ENCODE measurements around the gene AHSG. TPM values are rescaled to one million over a fixed set of nuclear protein-coding genes. Genes with fewer than 3 reads are reported as not detected.

Gene AHSG
- total and polyA plus RNA-seq, 2 experiments from 2014 or later = 0.10 to 0.18 TPM

DNA sequence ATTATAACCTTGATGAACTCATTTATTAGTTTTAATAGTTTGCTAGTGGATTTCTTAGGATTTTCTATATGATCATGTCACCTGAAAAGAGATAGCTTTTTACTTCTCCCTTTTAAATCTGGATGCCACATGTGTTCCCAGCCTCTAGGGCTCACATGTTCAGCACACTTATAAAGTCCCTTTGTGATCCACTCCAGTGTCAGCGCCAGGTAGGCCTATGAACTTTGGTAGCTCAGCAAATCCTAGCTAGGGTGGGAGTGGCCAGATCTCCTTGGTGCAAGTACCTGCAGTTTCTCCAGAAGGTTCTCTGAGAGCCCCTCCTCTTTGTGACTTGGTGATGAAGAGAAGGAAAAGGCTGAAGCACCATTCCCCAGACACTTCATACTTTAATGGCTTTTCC, 36.0 kb downstream of the AHSG start (continued):
- TF ChIP-seq ETS1 (IDR thresholded peaks at IDR 0.05) = no peak

DNA sequence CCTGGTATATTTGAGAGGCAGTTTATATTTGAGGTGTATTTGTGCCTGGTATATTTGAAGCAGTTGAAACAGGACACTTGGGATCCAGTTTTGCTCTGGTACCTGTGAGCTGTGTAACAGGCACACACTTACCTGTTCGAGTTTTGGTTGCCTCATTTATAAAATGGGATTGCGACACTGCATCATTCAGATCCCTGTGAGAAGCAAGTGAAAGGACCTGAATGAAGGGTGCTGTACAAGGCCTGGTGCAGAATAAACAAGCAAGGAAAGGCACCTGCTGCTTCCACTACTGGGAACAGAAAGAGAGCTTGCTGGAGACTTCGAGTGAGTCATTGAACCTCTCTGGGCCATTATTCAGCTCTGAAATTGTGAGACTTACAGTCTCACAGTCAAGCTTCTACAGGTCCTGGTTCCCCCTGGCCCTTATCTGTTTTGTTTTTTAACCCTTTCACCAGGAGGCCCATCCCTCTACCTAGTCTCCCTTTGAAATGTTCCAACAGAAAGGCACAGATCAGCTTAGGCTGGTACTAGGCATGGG, 38.9 kb downstream of the AHSG start:
- no peak overlapping the region for H3K4me2 ChIP-seq
- no peak for TF ChIP-seq CREB1 (CRISPR knock-in tag; IDR thresholded peaks at IDR 0.05; ENCODE audit: low read depth)
- no peak for TF ChIP-seq ETS1 (IDR thresholded peaks at IDR 0.05)
- no peak for TF ChIP-seq EZH2 (IDR thresholded peaks at IDR 0.05; ENCODE audit: low read depth, unreplicated experiment)
- TF ChIP-seq EZH2phosphoT487 (IDR thresholded peaks at IDR 0.05; ENCODE audit: unreplicated experiment) = no peak
- no peak for TF ChIP-seq JUNB (IDR thresholded peaks at IDR 0.05; ENCODE audit: unreplicated experiment)
- no peak for TF ChIP-seq ZNF114 (CRISPR knock-in tag; IDR thresholded peaks at IDR 0.05)
- TF ChIP-seq, protein P1, sequence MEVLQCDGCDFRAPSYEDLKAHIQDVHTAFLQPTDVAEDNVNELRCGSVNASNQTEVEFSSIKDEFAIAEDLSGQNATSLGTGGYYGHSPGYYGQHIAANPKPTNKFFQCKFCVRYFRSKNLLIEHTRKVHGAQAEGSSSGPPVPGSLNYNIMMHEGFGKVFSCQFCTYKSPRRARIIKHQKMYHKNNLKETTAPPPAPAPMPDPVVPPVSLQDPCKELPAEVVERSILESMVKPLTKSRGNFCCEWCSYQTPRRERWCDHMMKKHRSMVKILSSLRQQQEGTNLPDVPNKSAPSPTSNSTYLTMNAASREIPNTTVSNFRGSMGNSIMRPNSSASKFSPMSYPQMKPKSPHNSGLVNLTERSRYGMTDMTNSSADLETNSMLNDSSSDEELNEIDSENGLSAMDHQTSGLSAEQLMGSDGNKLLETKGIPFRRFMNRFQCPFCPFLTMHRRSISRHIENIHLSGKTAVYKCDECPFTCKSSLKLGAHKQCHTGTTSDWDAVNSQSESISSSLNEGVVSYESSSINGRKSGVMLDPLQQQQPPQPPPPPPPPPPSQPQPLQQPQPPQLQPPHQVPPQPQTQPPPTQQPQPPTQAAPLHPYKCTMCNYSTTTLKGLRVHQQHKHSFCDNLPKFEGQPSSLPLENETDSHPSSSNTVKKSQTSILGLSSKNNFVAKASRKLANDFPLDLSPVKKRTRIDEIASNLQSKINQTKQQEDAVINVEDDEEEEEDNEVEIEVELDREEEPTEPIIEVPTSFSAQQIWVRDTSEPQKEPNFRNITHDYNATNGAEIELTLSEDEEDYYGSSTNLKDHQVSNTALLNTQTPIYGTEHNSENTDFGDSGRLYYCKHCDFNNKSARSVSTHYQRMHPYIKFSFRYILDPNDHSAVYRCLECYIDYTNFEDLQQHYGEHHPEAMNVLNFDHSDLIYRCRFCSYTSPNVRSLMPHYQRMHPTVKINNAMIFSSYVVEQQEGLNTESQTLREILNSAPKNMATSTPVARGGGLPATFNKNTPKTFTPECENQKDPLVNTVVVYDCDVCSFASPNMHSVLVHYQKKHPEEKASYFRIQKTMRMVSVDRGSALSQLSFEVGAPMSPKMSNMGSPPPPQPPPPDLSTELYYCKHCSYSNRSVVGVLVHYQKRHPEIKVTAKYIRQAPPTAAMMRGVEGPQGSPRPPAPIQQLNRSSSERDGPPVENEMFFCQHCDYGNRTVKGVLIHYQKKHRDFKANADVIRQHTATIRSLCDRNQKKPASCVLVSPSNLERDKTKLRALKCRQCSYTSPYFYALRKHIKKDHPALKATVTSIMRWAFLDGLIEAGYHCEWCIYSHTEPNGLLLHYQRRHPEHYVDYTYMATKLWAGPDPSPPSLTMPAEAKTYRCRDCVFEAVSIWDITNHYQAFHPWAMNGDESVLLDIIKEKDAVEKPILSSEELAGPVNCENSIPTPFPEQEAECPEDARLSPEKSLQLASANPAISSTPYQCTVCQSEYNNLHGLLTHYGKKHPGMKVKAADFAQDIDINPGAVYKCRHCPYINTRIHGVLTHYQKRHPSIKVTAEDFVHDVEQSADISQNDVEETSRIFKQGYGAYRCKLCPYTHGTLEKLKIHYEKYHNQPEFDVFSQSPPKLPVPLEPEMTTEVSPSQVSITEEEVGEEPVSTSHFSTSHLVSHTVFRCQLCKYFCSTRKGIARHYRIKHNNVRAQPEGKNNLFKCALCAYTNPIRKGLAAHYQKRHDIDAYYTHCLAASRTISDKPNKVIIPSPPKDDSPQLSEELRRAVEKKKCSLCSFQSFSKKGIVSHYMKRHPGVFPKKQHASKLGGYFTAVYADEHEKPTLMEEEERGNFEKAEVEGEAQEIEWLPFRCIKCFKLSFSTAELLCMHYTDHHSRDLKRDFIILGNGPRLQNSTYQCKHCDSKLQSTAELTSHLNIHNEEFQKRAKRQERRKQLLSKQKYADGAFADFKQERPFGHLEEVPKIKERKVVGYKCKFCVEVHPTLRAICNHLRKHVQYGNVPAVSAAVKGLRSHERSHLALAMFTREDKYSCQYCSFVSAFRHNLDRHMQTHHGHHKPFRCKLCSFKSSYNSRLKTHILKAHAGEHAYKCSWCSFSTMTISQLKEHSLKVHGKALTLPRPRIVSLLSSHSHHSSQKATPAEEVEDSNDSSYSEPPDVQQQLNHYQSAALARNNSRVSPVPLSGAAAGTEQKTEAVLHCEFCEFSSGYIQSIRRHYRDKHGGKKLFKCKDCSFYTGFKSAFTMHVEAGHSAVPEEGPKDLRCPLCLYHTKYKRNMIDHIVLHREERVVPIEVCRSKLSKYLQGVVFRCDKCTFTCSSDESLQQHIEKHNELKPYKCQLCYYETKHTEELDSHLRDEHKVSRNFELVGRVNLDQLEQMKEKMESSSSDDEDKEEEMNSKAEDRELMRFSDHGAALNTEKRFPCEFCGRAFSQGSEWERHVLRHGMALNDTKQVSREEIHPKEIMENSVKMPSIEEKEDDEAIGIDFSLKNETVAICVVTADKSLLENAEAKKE (CRISPR knock-in tag; IDR thresholded peaks at IDR 0.05) = no peak
- TF ChIP-seq, protein P2, sequence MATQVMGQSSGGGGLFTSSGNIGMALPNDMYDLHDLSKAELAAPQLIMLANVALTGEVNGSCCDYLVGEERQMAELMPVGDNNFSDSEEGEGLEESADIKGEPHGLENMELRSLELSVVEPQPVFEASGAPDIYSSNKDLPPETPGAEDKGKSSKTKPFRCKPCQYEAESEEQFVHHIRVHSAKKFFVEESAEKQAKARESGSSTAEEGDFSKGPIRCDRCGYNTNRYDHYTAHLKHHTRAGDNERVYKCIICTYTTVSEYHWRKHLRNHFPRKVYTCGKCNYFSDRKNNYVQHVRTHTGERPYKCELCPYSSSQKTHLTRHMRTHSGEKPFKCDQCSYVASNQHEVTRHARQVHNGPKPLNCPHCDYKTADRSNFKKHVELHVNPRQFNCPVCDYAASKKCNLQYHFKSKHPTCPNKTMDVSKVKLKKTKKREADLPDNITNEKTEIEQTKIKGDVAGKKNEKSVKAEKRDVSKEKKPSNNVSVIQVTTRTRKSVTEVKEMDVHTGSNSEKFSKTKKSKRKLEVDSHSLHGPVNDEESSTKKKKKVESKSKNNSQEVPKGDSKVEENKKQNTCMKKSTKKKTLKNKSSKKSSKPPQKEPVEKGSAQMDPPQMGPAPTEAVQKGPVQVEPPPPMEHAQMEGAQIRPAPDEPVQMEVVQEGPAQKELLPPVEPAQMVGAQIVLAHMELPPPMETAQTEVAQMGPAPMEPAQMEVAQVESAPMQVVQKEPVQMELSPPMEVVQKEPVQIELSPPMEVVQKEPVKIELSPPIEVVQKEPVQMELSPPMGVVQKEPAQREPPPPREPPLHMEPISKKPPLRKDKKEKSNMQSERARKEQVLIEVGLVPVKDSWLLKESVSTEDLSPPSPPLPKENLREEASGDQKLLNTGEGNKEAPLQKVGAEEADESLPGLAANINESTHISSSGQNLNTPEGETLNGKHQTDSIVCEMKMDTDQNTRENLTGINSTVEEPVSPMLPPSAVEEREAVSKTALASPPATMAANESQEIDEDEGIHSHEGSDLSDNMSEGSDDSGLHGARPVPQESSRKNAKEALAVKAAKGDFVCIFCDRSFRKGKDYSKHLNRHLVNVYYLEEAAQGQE (IDR thresholded peaks at IDR 0.05; ENCODE audit: unreplicated experiment) = no peak
- no peak for TF ChIP-seq NANOG (IDR thresholded peaks at IDR 0.05; ENCODE audit: borderline replicate concordance)
- no peak for TF ChIP-seq STAT1 (IDR thresholded peaks at IDR 0.05; ENCODE audit: unreplicated experiment)
- H4K20me1 ChIP-seq (replicated peaks; ENCODE audit: insufficient read depth) = no peaks in the 10 kb centered on the region
- H3K27me3 Mint-ChIP-seq (ENCODE audit: insufficient read depth, low read depth, poor library complexity) = peaks cover 4% of the 10 kb centered on the region
- H3K4me3 ChIP-seq = no peak overlapping the region
- H3K27me3 ChIP-seq (ENCODE audit: insufficient read depth) = no peaks in the 10 kb centered on the region
- H3K9me3 Mint-ChIP-seq = peaks cover 23% of the 10 kb centered on the region
- no peaks in the 10 kb centered on the region for H3K79me2 ChIP-seq (replicated peaks; ENCODE audit: insufficient read depth)
- no peaks in the 10 kb centered on the region; the same call in 1 of the 2 replicates for H3K9me2 ChIP-seq (ENCODE audit: insufficient read depth)
- H3K4me1 Mint-ChIP-seq = no peaks in the 10 kb centered on the region
- peaks cover 13% of the 10 kb centered on the region; the same call in 2 of the 3 replicates for H3K36me3 Mint-ChIP-seq (ENCODE audit: low read depth)
- H2AFZ ChIP-seq = no peak overlapping the region
- H3F3A ChIP-seq (replicated peaks; ENCODE audit: low read depth) = no peaks in the 10 kb centered on the region
- no peak overlapping the region for H3K4me3 Mint-ChIP-seq
- no peak overlapping the region for H3K27ac ChIP-seq (ENCODE audit: low read depth)
- H3K36me3 ChIP-seq (ENCODE audit: insufficient read depth) = no peaks in the 10 kb centered on the region; the same call in 1 of the 2 replicates
- no peaks in the 10 kb centered on the region for H3K4me1 ChIP-seq (ENCODE audit: insufficient read depth)
- no peak overlapping the region for H3K27ac Mint-ChIP-seq
- DNase-seq (ENCODE audit: low spot score) = no peak
- ATAC-seq = no peak
